Esophagus mucosa (tissue), 1 donor: ENCODE data around the gene RAC2. TPM values are rescaled to one million over a fixed set of nuclear protein-coding genes. Genes with fewer than 3 reads are reported as not detected.

ENCODE experiments used
- ATAC-seq: fragments of 200-7000 bp; cut with Tn5 transposase; one replicate; pipeline ENCODE4 v1.9.1; 2020
- total RNA-seq: library from RNA; stranded (reverse); gene quantifications from one replicate; pipeline ENCODE4 v1.2.4, GENCODE V29; 2023
- donor health status: DM: yes; HTN: yes; CAD: no.

The RAC2 gene
- total RNA-seq, 1 donor from 2014 or later = 19.0 TPM

DNA sequence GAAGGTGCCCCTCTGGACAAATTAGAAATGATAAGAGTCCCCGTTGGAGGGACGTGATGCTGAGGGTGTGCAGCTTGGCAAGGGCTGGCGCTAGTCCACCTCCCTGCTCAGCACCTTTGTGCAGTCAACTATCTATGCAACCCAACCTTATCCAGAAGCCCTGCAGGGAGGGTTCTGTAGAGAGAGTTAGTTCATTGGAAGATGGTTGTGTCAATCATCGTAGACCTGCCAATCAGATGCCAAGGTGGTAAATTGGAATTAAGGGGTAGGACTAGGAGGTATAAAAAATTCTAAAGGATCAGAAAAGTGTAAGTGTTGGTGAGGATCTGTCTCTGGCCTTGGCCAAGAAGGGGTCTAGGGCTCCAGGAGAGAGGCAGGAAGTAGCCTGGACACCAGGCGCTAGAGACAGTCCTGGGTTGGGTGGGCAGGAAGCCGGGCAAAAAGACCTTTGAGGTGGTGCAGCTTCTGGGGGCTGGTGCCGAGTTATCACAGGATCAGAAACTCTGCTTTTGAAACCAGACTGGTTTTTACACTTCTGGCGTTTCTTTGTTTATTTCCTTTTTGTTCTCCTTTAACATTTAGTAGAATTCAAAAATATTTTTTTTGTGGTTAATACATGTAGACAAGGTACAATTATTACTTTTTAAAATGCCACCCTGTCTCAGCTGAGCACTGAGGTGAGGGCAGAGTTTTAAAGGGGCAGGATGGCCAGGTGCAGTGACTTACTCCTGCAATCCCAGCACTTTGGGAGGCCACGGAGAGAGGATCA, 57.7 kb downstream of the RAC2 start:
- ATAC-seq = peak; percentile 25

DNA sequence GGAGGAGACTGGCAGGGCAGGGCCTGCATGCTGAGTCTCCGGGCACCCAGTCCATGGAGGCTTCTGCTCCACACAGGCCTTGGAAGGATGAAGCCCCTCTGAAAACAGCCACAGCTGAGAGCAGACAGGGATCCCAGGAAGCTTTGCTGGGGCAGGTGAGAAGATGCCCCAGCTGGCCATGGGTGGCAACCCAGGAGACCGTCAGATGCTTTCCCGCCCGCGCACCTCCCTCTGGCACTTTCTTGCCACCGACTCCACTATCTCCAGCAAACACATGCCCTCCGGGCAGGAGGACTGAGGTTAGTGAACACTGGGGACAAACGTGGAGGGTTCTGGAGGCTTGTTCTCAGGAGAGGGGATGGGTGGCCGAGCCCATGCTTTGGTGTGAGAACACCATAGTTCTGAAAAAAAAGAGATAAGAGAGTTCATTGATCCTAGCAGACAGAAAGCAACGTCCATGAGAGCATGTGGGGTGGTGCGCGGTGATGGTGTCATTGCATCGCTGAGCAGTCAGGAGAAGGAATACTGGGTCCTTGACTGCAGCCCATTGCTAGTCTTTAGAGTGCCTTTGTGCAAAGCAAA, 58.3 kb downstream of the RAC2 start:
- no peak for ATAC-seq

DNA sequence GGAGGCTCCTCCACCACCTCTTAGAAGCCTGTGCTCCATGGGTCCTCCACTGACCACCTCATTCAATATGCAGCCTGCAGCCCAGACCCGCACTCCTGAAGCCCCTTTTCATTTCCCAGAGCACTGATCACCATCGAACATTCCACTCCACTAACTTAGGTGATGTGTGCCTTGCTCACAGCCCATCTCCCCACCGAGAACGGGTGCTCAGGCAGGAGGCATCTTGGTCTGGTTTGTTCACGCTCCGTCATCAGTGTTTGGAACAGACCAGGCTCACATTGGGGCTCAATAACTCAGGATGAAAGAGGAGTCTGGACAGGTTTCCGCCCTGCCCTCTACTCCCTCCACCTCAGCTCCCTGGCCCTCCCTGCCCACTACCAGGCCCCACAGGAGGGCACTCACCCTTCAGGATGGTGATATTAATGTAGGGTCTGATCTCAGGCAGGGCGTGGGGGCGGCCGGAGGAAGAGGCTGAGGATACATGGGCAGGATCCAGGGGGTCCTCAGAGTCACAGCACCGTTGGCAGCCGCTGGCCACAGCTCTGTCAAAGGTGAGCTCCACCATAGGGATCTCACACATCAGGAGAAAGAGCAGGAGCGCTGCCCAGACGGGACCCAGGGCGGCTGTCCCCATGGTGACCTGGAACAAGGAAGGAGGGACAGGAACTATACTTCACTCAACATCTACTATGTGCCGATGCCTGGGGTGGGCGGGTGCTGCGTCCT, 59.1 kb downstream of the RAC2 start:
- no peak for ATAC-seq

DNA sequence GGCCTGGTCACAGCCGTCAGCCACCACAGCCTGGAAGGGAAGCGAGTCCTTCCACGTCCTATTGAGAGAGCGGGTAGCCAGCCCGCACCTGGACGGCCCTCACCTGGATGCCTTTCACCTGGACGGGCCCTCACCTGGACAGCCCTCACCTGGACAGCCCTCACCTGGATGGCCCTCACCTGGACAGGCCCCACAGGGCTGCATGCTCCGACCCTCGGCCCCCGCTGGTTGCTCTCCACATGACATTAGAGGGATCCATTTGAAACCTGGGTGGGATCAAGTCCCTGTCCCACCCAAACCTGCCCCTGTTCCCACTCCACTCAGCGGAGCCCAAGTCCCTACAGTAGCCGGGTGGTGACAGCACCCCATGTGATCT, 59.7 kb downstream of the RAC2 start:
- no peak for ATAC-seq

DNA sequence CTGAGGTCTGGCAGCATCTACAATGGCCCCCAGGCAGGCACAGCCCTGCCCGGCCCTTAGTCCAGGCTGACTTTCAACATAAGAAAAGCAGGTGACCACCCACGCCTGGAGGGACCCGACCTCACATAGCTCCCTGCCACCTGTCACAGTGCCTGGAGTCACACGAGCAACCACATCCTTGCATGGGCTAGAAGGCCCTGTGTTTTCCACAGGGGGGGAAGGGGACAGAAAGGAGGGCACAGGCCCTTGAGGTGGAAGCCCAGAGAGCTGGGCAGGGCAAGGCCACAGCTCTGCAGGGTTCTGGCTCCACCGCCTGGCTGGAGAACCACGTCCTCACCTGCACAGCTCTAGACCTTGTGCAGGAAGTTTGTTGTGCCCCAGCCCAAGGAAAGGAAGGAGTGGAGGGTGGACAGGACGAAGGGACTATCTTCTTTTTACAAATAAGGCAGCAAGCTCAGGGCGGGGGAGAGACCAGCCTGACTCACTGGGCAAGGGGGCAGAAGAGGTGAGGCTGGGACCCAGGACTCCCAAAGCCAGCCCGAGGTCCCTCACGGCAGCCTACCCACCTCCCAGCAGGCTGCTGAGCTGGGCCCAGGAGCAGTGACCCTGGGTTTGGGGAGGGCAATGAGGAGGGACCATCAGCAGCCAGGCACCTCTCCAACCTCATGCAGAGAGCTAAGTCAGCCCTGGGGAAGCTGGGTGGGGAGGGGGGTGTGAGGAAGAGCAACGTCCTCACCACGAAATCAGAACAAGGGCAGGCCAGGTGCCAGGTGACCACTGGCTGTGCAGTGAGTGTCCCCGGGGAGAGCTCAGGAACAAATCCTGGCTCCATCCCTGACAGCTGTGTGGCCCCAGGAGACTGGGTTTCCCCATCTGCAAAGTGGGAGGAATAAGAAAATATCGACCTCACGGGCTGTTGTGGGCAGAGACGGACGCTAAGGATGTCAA, 60.4 kb downstream of the RAC2 start:
- ATAC-seq = no peak

DNA sequence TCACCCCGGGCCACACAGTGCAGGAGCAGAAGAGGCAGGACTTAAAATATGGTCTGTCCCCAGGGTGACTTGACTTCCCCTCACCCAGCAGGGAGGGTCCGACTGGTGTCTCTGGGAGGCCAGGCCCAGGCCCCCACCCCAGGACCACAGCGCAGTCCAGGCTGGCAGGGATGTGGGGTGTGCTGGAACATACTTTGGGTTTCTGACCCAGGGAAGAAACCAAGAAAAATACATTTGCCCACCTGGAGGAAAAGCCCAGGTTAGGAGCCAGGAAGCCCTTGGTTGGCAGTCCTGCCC, 61.2 kb downstream of the RAC2 start:
- ATAC-seq = no peak

DNA sequence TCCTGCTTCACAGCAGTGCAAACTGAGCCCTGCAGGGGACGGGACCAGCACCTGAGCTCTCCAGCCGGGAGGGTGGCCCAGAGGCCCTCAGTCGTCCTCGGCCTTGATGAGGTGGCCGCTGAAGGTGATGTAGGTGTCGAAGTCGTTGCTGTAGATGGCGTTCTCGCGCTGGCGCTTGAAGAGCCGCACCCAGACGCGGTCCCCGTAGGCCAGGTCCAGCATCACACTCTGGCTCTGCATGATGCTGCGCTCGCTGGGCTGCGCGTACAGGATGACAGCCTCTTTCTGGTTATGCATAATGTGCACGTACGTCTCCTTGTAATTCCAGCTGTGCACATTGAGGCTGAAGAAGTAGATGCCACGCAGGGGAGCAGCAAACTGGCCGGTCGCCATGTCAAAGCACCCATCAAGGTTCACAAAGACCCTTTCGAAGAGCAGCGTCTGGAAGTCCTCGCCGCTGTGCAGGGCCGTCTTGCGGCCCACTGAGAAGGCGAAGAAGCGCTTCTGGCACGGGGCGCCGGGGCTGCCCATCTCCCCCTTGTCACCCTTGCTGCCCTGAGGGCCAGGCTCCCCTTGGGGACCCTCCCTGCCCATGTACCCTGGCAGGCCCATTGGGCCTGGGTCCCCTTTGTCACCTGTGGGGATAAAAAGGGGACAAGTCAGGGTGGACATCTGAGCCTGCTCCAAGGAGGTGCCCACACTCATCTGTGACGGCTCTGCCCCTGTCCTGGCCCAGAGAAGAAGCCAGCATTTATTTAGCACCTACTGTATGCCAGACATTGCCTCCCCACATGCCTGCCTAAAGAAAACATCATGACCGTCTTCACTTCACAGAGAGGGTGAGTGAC, 61.7 kb downstream of the RAC2 start:
- ATAC-seq = no peak

DNA sequence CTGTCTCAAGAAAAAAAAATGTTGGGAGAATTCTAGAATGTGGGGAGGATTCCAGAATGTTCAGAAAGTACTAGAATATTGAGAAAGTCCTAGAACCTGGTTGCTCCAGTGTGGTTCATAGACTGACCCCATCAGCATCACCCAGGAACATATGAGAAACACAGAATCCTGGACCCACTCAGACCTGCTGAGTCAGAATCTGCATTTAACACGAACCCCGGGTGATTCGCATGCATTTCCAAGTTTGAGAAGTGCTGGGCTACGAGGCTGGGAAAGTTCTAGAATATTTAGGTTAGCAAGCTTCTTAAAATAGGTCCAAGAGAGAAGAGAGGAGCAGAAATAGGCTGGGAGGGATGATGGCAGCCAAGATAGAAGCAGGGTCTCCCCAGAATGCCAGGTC, 62.4 kb downstream of the RAC2 start:
- ATAC-seq = no peak

DNA sequence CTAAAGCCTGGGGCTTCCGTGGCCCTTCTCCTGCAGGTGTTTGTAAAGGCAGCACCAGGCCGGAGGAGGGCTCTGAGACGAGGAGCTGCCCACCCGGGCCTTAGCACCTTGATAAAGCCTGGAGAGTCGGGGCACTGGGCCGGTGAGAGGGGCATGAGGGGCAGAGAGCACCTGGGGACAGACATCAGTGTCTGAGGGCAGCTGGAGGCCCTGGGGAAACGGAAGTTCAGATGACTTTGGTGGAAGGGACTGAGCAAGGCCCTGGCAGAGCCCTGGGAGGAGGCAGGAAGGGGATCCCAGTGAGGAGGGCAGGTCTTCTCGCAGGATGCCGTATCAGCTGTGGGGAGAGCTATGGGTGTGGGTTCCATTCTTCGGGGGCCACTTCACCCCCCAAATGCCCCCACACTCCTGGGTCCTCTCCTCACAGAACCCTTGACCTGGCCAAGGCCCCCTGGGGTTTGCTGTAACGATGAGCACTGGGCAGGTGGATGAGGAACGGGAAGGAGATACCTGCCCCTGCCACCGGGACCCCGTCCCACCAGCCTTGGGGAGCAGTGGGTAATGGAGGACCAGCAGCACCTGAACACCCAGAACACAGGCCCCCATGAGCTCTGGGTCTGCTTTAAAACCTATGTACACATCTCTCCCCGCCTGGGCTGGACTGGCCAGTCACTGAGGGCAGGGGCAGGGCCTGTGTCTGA, 63.4 kb downstream of the RAC2 start:
- no peak for ATAC-seq

DNA sequence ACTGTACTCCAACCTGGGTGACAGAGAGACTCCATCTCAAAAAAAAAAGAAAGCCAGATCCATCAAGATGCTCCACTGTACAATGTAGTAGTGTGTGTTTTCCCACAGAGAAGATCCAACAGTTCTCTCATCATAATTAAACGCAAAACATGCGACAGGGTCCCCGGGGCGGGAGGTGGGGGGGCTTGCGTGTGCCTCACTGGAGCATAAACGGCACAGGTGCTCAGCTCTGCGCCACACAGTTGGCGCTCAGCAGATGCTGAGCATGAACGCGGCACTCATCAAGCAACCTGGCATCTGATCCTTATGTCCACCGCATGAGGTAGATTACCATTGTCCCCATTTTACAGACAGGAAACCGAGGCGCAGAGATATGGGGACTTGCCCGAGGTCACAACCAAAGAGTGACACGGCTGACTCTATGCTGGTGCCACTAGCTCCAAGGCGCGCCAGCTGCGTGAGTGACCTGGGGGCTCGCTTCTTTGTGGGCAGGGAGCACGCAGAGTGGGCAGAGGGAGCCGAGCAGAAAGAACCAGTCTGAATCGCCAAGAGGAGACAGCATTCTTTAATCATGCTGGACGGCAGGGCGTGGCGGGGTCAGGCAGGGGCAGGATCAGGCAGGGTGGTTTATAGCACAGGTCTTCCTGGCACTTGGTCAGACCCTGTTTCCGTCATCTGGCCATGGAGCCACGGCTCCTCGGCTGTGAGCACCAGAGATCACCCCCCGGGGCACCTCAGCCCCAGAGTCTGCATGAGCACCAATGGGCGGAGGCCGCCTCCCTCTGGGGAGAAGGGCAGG, 64.2 kb downstream of the RAC2 start:
- no peak for ATAC-seq

DNA sequence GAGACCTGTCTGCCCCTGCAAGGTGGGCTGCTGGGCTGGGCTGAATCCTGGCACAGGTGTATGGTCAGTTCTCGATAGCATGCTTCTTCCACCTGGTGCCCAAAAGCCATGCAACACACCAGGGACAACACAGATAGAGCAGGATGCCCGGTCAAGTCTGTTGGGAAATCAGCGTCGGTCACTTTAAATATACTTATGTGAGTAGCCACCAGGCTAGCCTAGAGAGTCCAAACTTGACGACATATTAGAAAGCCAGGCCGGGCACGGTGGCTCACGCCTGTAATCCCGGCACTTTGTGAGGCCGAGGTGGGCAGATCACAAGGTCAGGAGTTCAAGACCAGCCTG, 65.0 kb downstream of the RAC2 start:
- ATAC-seq = no peak

DNA sequence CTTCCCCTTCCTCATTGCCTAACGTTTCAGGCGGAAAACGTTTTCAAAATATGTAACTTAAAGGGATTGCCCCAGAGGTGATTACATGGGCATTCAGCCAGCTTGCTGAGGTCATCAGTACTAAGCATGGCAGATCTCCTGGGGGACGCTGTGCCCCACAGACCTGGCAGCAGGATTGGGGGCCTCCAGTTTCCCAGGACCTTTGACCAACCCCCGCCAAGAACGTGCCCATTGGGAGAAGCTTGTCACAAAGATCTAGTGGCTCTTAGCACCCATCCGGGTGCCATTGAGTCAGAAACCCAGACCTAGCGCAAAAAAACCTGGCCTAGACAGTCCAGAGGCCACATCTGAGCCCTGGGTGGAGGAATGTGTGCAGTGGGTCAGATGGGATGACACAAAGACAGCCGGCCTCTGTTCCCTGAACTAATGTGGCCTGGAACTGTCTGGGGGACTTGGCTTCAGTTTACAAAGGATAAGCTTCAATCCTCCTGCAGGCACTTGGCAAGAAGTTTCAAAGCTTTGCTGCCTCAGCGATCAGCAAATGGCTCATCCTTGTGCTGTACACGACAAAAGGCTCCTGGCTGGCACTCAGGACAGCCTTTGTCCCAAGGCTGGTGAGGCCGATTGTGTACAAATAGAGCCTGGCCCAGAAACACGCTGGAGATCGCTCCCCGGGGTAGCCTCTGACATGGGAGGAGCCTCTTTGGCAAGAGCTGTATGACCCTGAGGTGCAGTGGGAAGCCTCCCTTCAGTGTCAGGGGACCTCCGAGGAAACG, 65.5 kb downstream of the RAC2 start:
- ATAC-seq = no peak

DNA sequence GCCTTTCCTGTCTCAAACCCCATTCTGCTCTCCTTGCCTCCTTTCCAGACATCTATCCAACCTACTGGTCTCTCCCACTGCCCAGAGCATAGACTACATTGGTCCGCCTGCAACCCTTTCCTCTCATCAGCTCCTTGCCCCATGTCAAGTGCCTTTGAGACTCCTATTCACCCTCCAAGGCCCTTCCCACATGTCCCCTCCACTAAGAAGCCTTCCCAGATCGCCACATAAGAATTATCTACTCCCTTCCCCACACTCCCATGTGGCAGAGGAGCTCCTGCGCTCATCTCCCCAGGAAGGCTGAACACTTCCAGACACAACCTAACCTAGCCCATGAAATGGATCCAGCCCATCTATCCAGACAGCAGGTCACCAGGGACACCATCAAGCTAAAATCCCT, 66.3 kb downstream of the RAC2 start:
- ATAC-seq = no peak

DNA sequence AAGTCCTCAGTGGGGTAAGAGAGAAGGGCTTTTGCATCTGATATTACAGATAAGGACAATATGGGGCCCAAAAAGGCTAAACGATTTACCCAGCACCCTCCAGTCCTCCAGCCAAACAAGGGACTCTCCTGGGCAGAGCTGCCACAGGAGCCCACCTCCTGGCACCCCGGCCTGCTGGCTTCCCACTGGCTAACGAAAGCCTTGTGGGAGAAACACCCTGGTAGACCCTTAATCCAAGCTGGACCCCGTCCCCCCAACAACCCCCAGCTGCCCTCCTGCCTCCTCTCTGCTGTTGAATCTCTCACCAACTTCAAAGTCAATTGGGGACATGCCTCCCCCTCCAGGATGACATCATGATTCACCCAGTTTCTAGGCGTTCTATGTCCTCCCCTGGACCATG, 66.8 kb downstream of the RAC2 start:
- no peak for ATAC-seq

DNA sequence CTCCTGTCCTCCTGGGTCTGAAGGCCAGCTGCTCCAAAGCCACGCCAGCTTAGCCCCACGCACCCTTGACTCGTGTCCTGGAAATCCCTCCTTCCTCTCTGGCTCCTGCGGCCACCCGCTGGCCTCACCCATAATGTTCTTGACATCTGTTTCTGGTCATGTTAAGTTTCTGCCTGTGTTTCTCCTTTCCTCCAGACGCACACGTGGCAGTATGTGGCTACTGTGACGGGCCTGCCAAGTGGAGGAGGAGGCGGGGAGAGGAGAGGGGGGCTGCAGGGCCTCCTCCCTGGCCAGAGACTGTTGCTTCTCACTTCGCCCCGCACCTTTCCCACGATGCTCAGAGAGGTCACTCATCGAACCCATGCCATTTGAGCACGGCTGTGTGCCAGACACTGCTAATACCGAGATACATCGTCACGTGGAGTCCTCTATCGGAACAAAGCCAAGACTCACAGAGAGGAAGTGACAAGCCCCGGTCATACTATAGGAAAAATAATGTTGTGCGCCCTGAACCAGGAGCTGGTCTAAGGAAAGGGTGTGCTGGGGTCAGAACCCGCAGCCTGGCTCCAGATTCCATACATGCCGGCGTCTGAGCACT, 67.5 kb downstream of the RAC2 start:
- peak; percentile 19 for ATAC-seq

DNA sequence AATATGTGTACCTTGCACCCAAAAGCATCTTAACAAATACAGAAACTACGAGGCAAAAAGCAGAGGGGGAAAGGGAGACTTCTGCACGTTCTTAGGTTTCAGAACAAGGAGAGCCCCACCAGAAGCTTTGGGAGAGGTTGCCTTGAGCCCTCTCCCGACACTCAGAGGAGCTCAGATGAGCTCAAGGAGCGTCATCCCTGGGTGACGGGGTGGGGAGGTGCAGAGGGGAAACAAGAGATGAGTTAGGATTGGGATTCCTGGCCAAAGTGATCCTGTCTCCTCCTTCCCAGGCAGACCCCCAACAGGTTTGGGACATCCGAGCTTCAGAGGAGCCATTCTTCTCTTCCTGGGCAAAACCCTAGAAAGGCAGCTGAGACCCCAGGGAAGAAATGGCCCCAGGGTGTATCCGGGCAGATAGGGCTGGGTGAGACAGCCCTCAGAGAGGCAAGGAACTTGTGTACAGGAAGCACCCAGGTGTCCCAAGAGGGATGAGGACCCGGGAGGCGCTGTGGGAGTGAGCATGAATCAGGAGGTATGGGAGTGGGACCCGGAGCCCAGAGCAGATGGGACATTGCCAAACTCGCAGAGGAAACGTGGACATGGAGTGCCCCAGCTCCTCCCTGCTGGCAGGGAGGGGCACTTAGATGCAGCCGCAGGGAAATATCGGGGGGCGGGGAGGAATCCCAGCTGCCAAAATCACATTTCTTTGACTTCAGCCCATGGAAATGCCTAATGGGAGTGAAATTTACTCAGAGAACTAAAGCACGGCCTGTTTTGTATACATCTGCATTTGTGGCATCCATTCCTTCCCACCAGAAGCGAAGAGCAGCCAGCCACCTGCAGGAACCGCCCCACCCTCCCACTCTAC, 68.4 kb downstream of the RAC2 start:
- no peak for ATAC-seq
